GF-D8 (cell line): ENCODE results near the gene MAGI2.
"Not testable (repeated sequence)": the region's sequence is repeated elsewhere in the genome, so short reads cannot be mapped to it uniquely, and the experiment has no call there.

Experiments
- DNase-seq: peaks from one replicate; lab custom pipeline; 2025; lab: John Stamatoyannopoulos, UW

The MAGI2 gene

DNA sequence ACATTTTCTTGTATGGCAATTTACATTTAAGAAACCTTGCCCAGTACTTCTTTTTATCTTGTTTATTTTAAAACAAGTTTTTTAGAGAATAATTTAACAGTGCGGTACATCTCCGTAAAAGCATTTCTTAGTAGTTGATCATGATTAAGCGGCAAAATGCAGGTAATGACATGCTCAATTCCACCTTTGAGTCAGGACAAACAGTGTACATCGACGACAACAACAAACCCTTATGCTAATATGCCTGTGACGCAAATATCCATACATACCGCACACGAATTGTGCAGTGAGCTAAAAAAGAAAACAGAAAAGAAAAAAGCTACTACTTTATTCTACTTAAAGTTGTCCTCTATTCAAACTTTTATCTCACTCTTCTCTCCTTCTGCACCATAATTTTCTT, 1.9 kb downstream of the MAGI2 start:
- no peak for DNase-seq

DNA sequence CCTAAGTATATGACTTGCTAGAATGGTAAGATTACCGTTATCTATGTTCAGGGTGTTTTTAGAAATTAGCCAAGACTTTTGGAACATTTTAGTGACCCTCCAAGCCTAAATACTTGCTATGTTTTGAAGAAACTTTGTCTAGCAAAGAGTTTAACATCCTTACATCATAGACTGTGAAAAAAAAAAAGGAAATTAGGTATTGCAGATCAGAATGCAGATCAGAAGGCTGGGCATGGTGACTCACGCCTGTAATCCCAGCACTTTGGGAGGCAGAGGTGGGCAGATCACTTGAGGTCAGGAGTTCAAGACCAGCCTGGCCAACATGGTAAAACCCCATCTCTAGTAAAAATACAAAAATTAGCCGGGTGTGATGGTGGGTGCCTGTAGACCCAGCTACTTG, 10.7 kb downstream of the MAGI2 start:
- not testable (repeated sequence) for DNase-seq

DNA sequence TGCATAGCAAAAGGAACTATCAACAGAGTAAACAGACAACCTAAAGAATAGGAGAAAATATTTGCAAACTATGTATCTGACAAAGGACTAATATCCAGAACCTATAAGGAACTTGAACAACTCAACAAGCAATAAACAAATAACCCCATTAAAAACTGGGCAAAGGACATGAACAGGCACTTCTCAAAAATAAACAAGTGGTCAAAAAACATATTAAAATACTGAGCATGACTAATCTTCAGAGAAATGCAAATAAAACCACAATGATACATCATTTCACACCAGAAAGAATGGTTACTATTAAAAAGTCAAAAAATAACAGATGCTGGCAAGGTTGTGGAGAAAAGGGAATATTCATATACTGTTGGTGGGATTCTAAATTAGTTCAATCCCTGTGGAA, 17.1 kb downstream of the MAGI2 start:
- no peak for DNase-seq

DNA sequence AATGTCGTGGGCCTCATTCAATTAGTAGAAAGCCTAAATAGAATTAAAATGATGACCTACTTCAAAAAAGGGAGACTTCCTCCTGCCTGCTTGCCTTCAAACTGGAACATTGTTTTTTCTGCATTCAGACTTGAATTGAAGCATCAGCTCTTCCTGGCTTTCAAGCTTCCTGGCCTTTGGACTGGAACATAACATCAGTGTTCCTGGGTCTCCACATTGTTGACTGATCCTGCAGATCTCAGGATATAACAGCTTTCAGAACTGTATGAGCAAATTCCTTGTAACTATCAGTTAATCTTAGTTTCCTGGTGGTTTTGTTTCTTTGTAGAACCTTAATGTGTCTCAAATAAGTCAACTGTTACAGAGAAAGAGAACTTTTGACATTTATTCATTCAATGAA, 18.6 kb downstream of the MAGI2 start:
- no peak for DNase-seq

DNA sequence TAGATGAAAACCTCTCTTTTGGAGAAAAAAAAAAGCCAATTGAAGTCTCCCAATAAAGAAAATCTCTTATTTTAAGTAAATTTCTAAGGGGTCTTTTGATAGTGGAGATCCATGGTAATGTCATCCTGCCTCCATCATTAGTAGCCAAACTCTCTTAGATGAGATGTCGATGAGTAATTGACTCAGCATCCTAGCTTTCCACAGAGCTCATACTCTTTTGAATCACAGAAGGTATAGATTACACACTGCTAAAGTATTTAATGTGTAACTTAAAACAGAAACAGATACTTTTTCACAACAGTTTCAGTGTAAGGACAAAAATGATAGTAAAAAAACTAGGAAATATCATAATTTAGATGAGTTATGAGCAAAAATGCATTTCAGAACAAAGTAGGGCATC, 19.4 kb downstream of the MAGI2 start:
- no peak for DNase-seq

DNA sequence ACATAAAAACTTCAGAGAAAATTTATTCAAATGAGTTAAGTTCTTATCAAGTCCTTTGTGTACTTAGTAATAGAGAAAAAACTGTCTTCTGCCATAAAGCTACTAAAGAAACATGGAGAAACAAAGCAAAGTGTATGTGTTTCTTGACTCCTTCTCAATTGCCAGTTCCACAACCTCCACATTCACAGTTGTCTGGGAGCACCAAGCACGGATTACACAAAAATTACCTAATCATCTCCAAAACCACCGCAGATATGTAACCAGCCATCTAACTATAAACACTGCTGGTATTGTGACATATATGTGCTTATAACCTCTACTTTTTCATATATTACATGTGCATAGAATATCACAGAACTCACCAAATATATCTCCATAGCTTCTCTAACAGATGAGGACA, 23.1 kb downstream of the MAGI2 start:
- DNase-seq = no peak

DNA sequence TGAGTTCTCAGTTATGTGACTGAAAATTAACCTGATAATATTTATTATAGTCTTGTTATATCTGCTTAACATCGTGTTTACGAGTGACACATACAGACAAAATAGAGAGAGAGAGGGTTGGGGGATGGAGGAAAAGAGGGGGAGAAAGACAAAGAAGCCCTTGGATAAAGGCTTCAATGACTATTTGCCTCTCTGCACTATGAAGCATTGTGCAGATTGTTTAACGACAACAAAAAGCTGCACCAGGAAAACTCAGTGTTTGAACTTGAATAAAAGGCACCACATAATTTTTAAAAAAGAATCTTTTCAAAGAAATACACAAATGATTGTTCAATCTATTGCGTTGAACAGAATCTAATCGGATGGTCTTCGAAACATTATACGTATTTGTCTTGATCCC, 27.8 kb downstream of the MAGI2 start:
- no peak for DNase-seq

DNA sequence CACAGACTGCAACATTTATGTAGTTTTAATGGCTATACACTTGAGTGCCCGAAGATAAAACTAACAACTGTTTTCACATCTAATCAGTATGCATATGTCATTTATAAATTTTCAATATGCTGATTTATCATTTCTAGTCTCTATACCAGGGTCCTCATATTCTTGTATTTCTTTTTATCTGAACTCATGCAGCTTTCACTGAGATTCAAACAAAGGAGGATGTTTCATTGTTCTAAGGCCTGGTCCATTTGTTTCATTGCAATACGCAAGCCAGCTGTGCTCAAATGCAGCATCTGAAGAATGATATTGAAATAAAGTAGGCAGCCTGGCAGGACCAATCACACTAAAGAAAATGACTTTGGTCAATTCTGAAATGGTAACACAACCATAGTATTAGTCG, 31.7 kb downstream of the MAGI2 start:
- no peak for DNase-seq

DNA sequence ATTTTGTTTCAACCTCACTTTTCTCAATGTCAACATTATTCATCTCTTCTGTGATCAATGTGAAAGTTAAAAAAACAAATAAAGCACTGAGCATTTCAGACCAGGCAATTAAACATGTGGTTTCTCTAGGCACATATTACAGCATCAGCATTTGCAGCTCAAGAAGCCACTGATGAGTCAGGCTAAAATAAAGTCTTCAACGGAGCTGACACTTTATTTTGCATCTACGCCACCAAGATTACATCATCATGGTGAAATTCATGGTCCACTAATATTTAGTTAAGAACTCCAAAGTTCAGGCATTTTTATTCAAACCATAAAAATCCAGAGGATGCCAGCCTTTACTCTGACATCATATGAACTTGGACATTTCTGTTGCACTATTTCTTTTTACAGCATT, 33.0 kb downstream of the MAGI2 start:
- no peak for DNase-seq

DNA sequence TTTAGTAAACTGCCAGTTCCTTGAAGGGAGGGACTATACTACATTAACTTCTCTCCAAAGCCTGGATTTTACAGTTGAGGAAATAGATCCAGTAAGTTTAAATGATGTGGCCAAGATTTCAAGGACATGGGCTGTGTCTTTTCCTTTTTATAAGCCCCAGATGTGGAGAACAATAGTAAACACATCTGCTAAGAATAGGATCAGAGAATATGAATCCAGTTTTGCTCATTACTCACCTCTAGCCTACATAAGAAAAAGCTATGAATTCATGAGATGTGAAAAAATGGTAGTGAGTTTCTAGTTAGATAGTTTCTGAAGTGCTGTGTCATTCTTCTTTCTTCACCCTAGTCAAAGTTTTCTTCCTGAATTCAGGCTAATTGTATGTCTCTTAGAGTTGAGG, 38.6 kb downstream of the MAGI2 start:
- no peak for DNase-seq

DNA sequence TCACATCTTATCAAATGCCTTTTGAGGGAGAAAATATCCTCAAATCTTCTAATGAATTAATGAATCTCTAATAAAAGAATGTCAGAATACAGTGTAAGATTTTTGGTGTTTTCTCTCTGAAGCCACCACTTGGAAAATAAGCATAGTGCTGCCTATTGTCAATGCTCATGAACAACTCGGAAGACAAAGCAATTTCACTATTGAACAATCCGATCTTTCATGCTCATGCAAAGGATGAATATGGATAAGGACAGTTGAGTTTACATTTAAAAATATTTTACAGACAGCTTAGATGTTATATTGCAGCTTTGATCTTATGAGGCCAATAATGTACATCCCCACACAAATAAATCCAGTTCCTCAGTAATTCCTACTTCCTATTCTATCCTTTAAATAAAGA, 40.6 kb downstream of the MAGI2 start:
- DNase-seq = no peak

DNA sequence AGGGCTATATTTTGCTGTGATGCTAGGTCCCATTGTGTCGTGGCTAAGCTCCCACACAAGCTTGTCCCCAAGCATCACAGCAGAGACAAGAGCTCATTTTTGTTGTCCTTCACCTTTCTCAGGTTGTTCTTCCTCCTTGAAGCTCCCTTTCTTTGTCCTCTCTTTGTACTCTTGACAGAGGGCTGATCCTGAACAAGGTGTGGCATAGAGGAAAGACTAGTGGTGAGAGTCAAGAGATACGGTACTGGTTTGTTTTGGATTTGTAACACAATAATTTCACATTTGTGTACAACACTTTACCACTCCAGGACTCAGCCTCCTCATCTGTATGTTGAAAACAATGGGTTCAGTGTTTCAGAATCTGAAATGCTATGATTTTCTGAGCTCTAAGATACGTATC, 41.0 kb downstream of the MAGI2 start:
- no peak for DNase-seq

DNA sequence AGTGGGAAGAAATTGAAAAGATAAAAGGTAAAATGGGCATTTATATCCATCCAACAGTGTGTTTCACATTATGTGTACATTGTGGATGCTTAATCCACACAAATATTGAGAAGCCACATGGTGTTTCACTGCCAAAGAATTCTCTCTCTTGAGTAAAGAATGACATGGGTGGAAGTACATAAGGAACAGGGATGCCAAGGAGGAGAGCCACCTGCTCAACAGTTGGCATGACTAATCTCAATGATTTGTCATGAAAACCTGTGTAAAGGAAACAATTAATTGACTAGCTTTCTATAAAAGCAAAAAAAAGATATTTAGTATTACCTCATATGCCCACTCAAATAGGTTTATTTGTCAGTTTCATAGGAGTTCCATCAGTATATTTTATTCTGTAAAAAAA, 43.1 kb downstream of the MAGI2 start:
- no peak for DNase-seq

DNA sequence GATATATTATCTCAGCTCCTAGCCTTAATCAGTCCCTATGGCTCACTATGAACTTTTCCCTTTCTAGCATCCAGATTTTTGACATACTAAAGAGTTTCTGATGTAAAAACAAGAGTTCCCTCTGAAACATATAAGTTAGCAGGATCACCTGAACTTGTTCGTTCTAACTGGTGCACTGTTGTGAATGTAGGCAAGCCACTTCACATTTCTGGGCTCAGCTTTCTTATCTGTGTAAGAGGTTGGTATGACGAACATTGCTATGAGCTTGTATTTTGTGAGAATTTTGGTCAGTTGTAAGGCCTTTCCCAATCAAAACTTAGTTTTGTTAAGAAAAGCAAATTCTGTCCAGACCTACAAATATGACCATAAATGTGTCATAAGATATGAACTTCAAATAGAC, 46.1 kb downstream of the MAGI2 start:
- no peak for DNase-seq

DNA sequence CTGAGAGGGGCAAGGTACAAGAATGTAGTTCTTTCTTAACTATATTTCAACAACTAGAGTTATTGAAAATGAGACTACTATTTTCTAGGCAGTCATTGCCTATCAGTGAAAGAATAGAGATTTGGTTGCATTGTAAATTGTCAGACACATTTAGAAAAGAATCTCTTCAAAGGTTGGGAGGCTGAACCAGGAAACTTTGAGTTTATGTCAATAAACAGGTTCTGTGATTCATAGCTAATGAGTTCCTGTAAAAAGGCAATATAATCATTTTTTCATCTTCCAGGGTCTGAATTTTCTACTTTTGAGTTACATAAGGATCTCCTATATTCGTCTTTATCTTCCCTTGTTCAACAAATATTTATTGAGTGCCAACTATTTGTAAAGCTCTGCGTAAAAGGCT, 47.1 kb downstream of the MAGI2 start:
- DNase-seq = no peak

DNA sequence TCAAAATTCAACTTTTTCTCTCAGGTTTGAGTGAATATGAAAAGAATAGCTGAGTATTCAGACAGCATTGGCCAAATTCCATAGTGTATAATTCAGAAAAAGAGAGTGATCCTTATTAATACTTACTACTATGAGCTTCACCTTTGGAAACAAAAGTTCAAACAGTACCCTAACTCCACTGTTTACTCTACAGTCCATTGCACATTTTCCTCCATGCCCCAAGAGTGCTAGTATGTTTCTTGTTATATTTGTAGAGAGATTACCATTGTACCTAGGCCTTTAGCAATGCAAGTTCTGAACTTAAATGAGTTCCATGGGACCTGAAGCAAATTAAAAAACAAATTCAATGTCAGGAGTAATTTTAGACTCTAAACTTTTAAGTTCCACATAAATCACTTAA, 48.1 kb downstream of the MAGI2 start:
- no peak for DNase-seq

DNA sequence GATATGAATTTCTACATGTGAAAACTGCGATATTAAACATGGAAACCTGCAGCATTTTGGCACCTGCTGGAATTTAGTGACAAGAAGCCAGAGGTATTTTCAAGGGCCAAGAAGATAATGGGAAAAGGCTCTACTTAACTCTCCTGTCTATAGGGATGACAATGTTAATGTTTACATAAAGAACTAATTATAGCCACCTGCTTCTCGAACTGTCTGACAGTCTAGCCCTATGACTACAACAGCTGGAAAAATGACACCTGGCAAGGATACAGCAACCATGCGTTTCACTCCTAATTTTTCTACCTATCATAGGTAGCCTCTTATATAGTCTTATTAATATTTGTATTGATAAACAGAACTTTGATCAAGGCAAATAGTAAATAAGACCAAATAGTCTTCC, 49.6 kb downstream of the MAGI2 start:
- no peak for DNase-seq

DNA sequence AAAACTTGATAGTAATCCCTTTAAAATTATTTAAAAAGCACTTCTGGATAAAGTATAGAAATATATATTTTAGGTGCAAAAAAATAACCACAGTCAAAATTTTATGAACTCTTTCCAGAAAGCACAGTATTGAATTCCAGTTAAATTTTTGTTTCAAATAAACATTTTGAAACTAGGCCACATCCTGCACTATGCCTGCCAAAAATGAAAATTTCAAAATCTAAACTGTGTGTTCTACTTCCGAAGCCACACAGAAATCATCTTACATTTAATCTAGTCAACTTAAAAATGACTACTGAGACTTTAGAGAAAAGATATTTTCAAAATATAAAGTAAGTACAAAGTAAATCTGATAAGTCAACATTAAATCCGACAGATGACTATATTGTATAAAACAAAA, 50.0 kb downstream of the MAGI2 start:
- no peak for DNase-seq

DNA sequence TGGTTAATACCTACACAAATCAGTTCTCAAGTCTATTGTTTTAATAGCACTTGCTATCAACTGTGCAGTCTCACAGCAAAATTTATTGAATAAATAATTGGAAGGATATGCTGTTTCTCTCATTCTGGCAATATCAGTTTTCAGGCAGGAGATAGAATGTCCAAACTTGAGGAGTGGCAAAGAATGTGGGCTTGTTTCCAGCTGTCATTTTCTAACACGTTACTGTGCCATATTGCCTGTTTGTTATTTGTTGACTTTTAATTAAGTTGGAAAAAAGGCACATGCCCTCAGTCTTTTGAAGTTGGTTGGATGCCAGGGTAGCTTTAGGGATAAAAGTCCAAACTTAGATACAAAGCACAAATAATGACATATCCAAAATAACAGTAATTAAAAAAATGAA, 52.2 kb downstream of the MAGI2 start:
- DNase-seq = no peak

DNA sequence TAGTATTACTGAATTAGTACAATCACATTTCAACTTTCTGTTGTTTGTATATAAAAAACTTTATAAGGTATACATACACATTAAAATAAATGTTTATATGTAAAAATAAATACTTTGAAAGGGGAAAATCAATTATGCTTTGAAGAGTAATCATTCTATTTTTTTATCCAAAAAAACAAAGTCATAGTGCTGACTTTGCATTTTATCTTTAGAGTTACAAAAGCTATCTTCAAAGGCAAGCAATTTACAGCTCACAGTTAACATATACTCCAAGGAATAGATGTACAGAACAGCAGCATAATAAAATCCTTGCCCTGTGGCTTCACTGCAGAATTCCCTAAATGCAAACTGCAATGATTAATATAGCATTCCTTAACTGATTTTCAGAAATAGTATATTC, 53.2 kb downstream of the MAGI2 start:
- DNase-seq = no peak

DNA sequence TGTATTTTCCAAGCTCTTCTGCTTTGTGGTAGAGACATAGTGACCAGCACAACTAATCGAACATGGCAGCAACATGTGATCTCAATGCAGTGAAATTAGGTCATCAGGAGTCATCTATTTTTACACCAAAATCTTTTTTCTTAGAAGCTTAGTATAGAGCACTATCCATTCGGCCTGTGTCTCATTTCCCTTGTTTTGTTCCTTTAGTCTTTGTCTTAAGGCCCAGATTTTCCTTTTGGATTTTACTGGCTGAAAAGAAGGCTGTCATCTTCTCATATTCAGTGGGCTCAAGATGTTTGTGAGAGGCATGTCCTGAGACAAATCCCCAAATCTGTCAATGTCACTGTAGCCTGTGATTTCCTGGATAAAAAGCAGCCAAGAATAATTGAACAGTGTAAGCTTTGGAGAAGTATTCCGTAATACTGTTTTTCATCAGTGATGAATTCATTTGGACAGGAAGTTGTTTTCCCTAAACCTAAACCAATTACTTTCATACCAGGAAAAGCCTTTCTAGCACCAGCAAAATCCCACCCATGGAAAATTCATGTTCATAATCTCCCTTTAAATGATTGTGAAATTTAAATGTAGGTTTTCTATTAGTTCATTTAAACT, 55.2 kb downstream of the MAGI2 start:
- DNase-seq = no peak

DNA sequence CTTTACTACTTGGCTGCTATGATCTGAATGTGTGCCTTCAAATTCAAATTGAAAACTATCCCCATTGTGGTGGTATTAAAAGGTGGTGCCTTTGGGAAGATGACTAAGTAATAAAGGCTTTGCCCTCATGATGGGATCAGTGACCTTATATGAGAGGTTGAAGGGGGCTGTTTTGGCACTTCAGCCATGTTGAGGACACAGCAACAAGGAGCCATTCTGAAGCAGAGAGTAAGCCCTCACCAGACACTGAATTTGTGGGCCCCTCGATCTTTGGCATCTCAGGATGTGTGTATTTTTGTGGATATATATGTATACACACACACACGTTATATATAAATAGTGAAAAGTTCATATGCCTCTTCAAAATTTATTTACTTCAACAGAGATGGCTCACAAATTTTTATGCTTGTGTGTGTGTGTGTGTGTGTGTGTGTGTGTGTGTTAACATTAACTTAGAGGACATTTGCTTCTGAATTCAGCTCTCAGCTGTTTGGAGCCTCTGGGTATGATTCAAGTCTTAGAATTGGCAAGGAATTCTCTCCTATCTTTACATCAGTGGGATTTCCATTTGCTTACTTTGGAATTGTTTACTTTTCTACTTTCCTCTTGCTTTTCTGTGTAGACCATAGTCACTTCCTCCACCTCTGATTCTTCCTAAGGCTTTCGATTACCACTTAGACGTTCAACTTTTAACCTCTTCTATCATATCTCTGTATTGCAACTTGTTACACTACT, 66.6 kb downstream of the MAGI2 start:
- no peak for DNase-seq

DNA sequence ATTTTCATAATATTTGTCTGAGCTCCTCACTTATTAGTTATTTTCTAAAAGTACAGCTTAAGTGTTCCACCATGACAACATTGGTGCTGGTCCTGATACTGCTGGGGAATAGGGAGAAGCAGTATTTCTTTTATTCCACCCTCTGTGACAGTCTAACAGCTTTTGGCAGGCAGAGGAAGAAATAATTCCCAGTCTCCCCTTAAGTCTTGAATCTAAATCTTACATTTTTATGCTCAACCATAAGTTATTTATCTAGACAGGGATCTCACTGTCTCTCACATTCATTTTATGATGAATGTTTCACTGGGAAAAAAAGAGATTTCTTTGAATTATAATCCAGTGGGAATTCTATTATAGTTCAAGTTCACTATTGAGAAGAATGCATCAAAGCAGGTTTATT, 71.5 kb downstream of the MAGI2 start:
- DNase-seq = no peak

DNA sequence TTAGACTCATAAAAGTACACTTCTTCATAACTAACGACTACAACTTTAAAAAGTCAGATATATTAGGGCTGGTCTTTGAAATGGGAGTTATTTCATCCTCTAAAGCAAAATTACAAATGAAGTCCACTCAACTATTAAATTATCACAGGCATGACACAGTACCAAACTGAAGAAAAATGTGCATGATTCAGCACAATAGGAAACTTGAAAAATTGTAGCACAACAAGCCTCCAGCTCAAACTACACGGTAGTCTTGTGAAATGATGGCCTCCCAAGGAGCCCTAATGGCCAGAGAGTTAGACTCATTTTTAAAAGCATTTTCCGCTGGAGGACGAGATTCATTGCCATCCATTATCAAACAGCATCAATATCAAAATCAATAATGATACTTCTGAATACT, 76.4 kb downstream of the MAGI2 start:
- DNase-seq = no peak
